ENCODE results near the gene AGBL4.
"Not testable (repeated sequence)": the region's sequence is repeated elsewhere in the genome, so short reads cannot be mapped to it uniquely, and the experiment has no call there.

AGBL4 gene

DNA sequence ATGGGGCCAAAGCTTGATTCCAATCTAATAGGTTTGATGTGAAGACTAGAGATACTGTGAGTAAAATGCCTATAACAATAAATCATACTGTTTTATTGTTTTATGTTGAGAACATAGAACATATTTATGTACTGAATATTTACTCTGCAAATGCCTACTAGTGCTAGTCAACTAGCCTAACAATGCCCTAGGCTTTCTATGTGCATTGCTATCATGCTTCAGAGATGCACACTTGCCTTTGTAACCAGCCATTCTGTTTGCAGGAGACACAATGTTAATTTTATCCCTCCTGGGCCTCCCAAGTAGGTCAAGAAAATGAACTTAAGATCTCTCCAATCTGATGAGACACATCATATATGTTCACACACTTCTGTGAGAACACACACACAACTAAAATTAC, 716.3 kb downstream of the AGBL4 start:
- H3K36me3 ChIP-seq = no peaks in the 10 kb centered on the region
- no peak overlapping the region for H3K4me2 ChIP-seq
- H4K20me1 ChIP-seq = no peaks in the 10 kb centered on the region
- H3K9me3 ChIP-seq (replicated peaks in 1 of 11) = no peaks in the 10 kb centered on the region
- H3K4me3 ChIP-seq = no peak overlapping the region
- no peak overlapping the region for H3K9ac ChIP-seq
- peak overlapping the region in 1 of 11 experiments; percentile 1; a peak in 3 of 22 replicates for H3K27ac ChIP-seq
- peaks cover 0 to 11% (median 0%) of the 10 kb centered on the region in 10 experiments; a peak in 1 of 20 replicates for H3K4me1 ChIP-seq
- no peak for TF ChIP-seq Cebpa-rat (IDR thresholded peaks at IDR 0.05)
- no peaks in the 10 kb centered on the region for H3K27me3 ChIP-seq

GRCh38 chr1:49306507-49307070, 717.2 kb downstream of the AGBL4 start:
- no peak overlapping the region for H3K4me3 ChIP-seq
- H3K9ac ChIP-seq = no peak overlapping the region
- peak overlapping the region in 3 of 11 experiments; percentile 1 to 22 (median 15); a peak in 3 of 22 replicates for H3K27ac ChIP-seq
- no peaks in the 10 kb centered on the region for H3K27me3 ChIP-seq
- no peaks in the 10 kb centered on the region for H4K20me1 ChIP-seq
- TF ChIP-seq Cebpa-rat (IDR thresholded peaks at IDR 0.05) = no peak
- H3K4me1 ChIP-seq = peaks cover 0 to 11% (median 0%) of the 10 kb centered on the region in 10 experiments; a peak in 1 of 20 replicates
- no peaks in the 10 kb centered on the region for H3K36me3 ChIP-seq
- H3K4me2 ChIP-seq = peak overlapping the region in 2 of 11 experiments; percentile 14 to 43; a peak in 3 of 22 replicates
- no peaks in the 10 kb centered on the region for H3K9me3 ChIP-seq (replicated peaks in 1 of 11)

GRCh38 chr1:49302400-49302799, 721.4 kb downstream of the AGBL4 start:
- not testable (repeated sequence) for H3K9me3 ChIP-seq (replicated peaks in 1 of 11); H3K27ac ChIP-seq; H3K4me2 ChIP-seq; H3K4me3 ChIP-seq; H4K20me1 ChIP-seq; H3K27me3 ChIP-seq; H3K36me3 ChIP-seq; H3K9ac ChIP-seq
- peaks cover 0 to 11% (median 0%) of the 10 kb centered on the region in 10 experiments; a peak in 1 of 20 replicates for H3K4me1 ChIP-seq

DNA sequence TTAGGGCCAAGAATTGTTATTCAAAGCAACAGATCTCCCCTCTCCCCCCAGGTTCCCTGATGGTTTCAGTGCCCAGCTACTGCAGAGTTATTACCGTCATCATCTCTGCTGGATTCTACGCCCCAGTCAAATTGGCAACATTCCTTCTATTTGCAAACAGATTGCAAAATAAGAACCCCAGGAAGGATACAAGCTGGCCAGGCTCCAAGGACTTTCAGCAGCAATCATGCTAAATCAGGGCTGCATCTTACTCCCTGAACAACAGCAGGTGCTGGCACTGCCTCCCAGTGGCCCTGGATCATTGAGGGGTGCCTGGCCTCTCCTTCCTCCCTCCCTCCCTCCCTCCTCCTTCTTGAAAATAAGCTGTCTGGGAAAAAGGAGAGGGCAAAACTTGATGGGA, 725.5 kb downstream of the AGBL4 start:
- H3K4me3 ChIP-seq = no peak overlapping the region
- H4K20me1 ChIP-seq = no peaks in the 10 kb centered on the region
- H3K9me3 ChIP-seq (replicated peaks in 1 of 11) = peaks cover under 1 to 6% (median 1%) of the 10 kb centered on the region in 11 experiments; a peak in 16 of 22 replicates
- no peak for TF ChIP-seq Cebpa-rat (IDR thresholded peaks at IDR 0.05)
- no peaks in the 10 kb centered on the region for H3K36me3 ChIP-seq
- H3K27me3 ChIP-seq = no peaks in the 10 kb centered on the region
- H3K9ac ChIP-seq = no peak overlapping the region
- no peak overlapping the region for H3K27ac ChIP-seq
- no peak overlapping the region for H3K4me2 ChIP-seq
- H3K4me1 ChIP-seq = no peaks in the 10 kb centered on the region

GRCh38 chr1:49297783-49298182, 726.0 kb downstream of the AGBL4 start:
- Histone ChIP-seq H3K9ac (no peak overlapping the region), H3K9me3 (replicated peaks in 1 of 11) (peaks cover 6 to 11% (median 7%) of the 10 kb centered on the region in 11 experiments), H4K20me1 (no peaks in the 10 kb centered on the region), H3K27ac (no peak overlapping the region), H3K4me3 (no peak overlapping the region), H3K27me3 (no peaks in the 10 kb centered on the region), H3K36me3 (0 out of 22 replicates have a peak, but pooled peaks cover 0 to 4% (median 0%) of the 10 kb centered on the region in 11 experiments), H3K4me2 (no peak overlapping the region), H3K4me1 (no peaks in the 10 kb centered on the region)
- TF ChIP-seq Cebpa-rat (IDR thresholded peaks at IDR 0.05) = no peak

DNA sequence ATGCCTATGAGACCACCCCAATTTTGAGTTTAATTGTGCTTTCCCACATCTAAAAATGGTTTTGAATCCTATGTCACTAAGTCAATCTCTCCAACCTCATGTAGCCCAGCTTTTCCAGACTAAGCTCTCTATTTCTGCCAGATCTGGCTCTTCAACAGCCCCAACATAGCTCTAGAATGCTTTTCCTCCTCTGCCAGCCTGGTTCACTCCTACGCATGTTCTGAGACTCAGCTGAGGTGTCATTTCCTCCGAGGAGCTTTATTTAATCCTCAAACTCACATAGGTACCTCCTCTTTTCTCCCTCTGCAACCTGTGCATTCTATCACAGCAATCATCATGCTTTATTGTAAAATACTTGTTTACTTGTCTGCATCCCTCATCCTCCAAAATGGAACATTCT, 729.2 kb downstream of the AGBL4 start:
- Histone ChIP-seq H3K36me3 (peaks cover 0 to 4% (median 0%) of the 10 kb centered on the region in 11 experiments; a peak in 1 of 22 replicates), H3K4me1 (no peaks in the 10 kb centered on the region), H4K20me1 (no peaks in the 10 kb centered on the region), H3K9ac (no peak overlapping the region), H3K4me3 (no peak overlapping the region), H3K9me3 (replicated peaks in 1 of 11) (peaks cover 23 to 31% (median 27%) of the 10 kb centered on the region in 11 experiments), H3K4me2 (no peak overlapping the region), H3K27ac (no peak overlapping the region), H3K27me3 (no peaks in the 10 kb centered on the region)
- no peak for TF ChIP-seq Cebpa-rat (IDR thresholded peaks at IDR 0.05)

- Histone ChIP-seq H3K9me3 (replicated peaks in 1 of 11) (peaks cover 23 to 31% (median 27%) of the 10 kb centered on the region in 11 experiments), H3K27ac (no peak overlapping the region), H3K36me3 (peaks cover 0 to 4% (median 0%) of the 10 kb centered on the region in 11 experiments; a peak in 1 of 22 replicates), H3K4me1 (no peaks in the 10 kb centered on the region), H3K4me2 (no peak overlapping the region), H3K4me3 (no peak overlapping the region), H4K20me1 (no peaks in the 10 kb centered on the region), H3K9ac (no peak overlapping the region), H3K27me3 (no peaks in the 10 kb centered on the region)
- no peak for TF ChIP-seq Cebpa-rat (IDR thresholded peaks at IDR 0.05)
Observed at GRCh38 chr1:49293016-49293415, 730.7 kb downstream of the AGBL4 start.

DNA sequence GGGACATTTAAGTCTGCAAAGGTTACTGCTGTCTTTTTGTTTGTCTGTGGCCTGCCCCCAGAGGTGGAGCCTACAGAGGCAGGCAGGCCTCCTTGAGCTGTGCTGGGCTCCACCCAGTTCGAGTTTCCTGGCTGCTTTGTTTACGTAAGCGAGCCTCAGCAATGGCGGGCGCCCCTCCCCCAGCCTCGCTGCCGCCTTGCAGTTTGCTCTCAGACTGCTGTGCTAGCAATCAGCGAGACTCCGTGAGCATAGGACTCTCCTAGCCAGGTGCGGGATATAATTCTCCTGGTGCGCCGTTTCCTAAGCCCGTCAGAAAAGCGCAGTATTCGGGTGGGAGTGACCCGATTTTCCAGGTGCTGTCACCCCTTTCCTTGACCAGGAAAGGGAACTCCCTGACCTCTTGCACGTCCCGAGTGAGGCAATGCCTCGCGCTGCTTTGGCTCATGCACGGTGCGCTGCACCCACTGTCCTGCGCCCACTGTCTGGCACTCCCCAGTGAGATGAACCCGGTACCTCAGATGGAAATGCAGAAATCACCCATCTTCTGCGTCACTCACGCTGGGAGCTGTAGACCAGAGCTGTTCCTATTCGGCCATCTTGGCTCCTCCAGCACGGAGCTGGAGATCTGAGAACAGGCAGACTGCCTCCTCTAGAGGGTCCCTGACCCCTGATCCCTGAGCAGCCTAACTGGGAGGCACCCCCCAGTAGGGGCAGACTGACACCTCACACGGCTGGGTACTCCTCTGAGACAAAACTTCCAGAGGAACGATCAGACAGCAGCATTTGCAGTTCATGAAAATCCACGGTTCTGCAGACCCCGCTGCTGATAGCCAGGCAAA, 766.3 kb downstream of the AGBL4 start:
- H3K27ac ChIP-seq, H3K4me3 ChIP-seq, H3K9ac ChIP-seq: not testable (repeated sequence)

GRCh38 chr1:49252917-49253316, 770.8 kb downstream of the AGBL4 start:
- no peaks in the 10 kb centered on the region for H4K20me1 ChIP-seq
- TF ChIP-seq Cebpa-rat (IDR thresholded peaks at IDR 0.05) = no peak
- H3K9ac ChIP-seq = no peak overlapping the region

More for the DNA sequence above, 766.3 kb downstream of the AGBL4 start:
- not testable (repeated sequence) for H4K20me1 ChIP-seq, H3K36me3 ChIP-seq, H3K4me2 ChIP-seq, H3K27me3 ChIP-seq, H3K4me1 ChIP-seq
- peaks cover 12 to 25% (median 18%) of the 10 kb centered on the region in 11 experiments for H3K9me3 ChIP-seq (replicated peaks in 1 of 11)

More at GRCh38 chr1:49252917-49253316, 770.8 kb downstream of the AGBL4 start:
- Histone ChIP-seq H3K9me3 (replicated peaks in 1 of 11) (peaks cover 22 to 39% (median 31%) of the 10 kb centered on the region in 11 experiments), H3K4me1 (no peaks in the 10 kb centered on the region), H3K36me3 (no peaks in the 10 kb centered on the region), H3K4me2 (no peak overlapping the region), H3K4me3 (no peak overlapping the region), H3K27me3 (no peaks in the 10 kb centered on the region), H3K27ac (no peak overlapping the region)

Measured in BLaER1 treated with 17β-estradiol and CSF1 and Interleukin-3, amounts not matched to agents 10 nM and 100 nM (cell line).